Measurements from ENCODE around the gene PKMYT1.

The PKMYT1 gene

DNA sequence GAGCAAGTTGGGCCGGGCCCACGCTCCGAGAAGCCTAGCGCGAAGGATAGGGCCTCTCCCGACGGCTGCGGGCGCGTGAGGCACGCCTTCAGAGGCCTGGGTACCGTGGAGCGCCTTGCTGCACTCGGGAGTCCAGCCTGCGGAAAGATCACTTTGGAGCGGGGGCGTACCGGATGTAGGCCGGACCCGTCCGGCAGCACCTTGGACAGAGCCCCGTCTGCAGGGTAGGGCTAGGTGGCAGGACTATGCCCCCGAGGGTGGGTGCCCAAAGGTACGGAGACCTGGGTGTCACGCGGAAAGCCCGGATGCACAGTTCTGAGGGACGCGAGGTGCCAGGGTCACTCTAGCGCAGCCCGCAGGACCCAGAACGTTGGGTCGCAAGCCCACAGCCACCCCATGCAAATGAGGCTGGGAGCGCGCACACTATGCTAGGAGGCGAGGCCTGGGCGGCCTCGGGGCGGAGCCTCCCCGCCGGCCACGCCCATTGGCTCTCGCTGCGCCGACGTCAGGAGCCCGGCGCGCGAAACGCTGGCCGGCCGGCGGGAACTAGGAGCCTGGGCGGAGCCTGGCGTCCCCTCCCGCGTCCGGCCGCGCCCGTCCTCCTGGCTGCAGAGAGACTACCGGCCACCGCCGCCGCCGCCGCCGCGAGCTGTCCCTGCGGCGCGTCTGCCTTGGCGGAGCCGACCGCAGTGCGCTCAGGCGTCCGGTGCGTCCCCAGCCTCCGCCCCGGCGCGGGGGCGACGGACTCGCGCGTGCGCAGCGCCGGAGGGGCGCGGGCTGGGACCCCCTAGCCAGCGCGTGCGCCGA, 11.3 kb downstream of the PKMYT1 start, which contains the start of gene PAQR4:
Gene PAQR4, plus strand, starts transcription at position 611 of the 807 bp plus-strand sequence. CDS start 327 bp downstream, outside the sequence.
- Histone ChIP-seq H3K36me3 (ENCODE audit: insufficient read depth, low read length) (no peaks in the 10 kb centered on the region), H3K9me3 (replicated peaks; ENCODE audit: low read length) (no peaks in the 10 kb centered on the region), H3K4me1 (ENCODE audit: control insufficient read depth, insufficient read depth, low read length) (peaks cover 29% of the 10 kb centered on the region), H3K4me2 (ENCODE audit: low read length) (peak within 1 kb of the TSS; percentile 97), H3K4me3 (ENCODE audit: low read length) (peak within 1 kb of the TSS; percentile 81), H3K9ac (ENCODE audit: low read depth, low read length) (peak within 1 kb of the TSS; percentile 84), H3K27me3 (ENCODE audit: control insufficient read depth, insufficient read depth, low read length) (peaks cover 26% of the 10 kb centered on the region)

- H3K4me1 ChIP-seq (ENCODE audit: control insufficient read depth, insufficient read depth, low read length), result peaks cover 35% of the 10 kb centered on the region
- H3K4me3 ChIP-seq (ENCODE audit: low read length), result peak overlapping the region; percentile 81
- H3K9ac ChIP-seq (ENCODE audit: low read depth, low read length), result no peak overlapping the region
- no peaks in the 10 kb centered on the region for H3K36me3 ChIP-seq (ENCODE audit: insufficient read depth, low read length)
- no peaks in the 10 kb centered on the region for H3K9me3 ChIP-seq (replicated peaks; ENCODE audit: low read length)
- H3K4me2 ChIP-seq (ENCODE audit: low read length), result peak overlapping the region; percentile 97
- peaks cover 31% of the 10 kb centered on the region for H3K27me3 ChIP-seq (ENCODE audit: control insufficient read depth, insufficient read depth, low read length)
These were observed 11.9 kb downstream of the PKMYT1 start for GRCh38 chr16:2968368-2968737.

DNA sequence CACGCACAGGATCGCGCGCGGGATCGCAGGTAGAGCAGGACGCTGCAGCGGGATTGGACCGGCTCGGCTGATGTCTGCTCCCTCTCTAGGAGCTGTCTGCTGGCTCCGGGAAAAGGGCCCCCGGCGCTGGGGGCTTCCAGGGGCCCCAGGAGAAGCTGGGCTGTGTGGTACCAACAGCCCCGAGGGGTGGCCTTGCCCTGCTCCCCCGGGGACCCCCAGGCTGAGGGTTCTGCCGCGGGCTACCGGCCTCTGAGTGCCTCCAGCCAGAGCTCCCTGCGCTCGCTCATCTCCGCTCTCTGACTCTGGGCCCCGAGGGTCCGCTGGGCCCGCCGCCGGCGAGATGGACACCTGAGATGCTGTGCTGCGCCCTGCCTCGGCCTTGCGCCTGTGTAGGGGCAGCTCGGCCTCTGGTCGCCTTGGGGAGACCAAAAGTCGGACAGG, 12.5 kb downstream of the PKMYT1 start:
- no peak overlapping the region for H3K9ac ChIP-seq (ENCODE audit: low read depth, low read length)
- H3K4me1 ChIP-seq (ENCODE audit: control insufficient read depth, insufficient read depth, low read length), result peaks cover 35% of the 10 kb centered on the region
- no peak overlapping the region for H3K4me3 ChIP-seq (ENCODE audit: low read length)
- no peaks in the 10 kb centered on the region for H3K36me3 ChIP-seq (ENCODE audit: insufficient read depth, low read length)
- no peaks in the 10 kb centered on the region for H3K9me3 ChIP-seq (replicated peaks; ENCODE audit: low read length)
- H3K27me3 ChIP-seq (ENCODE audit: control insufficient read depth, insufficient read depth, low read length), result peaks cover 34% of the 10 kb centered on the region
- H3K4me2 ChIP-seq (ENCODE audit: low read length), result no peak overlapping the region

GRCh38 chr16:2967211-2967631, 13.0 kb downstream of the PKMYT1 start:
- Histone ChIP-seq H3K4me1 (ENCODE audit: control insufficient read depth, insufficient read depth, low read length) (peaks cover 35% of the 10 kb centered on the region), H3K4me2 (ENCODE audit: low read length) (peak overlapping the region; percentile 44), H3K36me3 (ENCODE audit: insufficient read depth, low read length) (no peaks in the 10 kb centered on the region), H3K27me3 (ENCODE audit: control insufficient read depth, insufficient read depth, low read length) (peaks cover 39% of the 10 kb centered on the region), H3K4me3 (ENCODE audit: low read length) (no peak overlapping the region), H3K9me3 (replicated peaks; ENCODE audit: low read length) (no peaks in the 10 kb centered on the region), H3K9ac (ENCODE audit: low read depth, low read length) (no peak overlapping the region)

- no peaks in the 10 kb centered on the region for H3K9me3 ChIP-seq (replicated peaks; ENCODE audit: low read length)
- H3K27me3 ChIP-seq (ENCODE audit: control insufficient read depth, insufficient read depth, low read length), result peaks cover 43% of the 10 kb centered on the region
- H3K36me3 ChIP-seq (ENCODE audit: insufficient read depth, low read length), result no peaks in the 10 kb centered on the region
- peak overlapping the region; percentile 44 for H3K4me2 ChIP-seq (ENCODE audit: low read length)
- H3K4me3 ChIP-seq (ENCODE audit: low read length), result no peak overlapping the region
- H3K4me1 ChIP-seq (ENCODE audit: control insufficient read depth, insufficient read depth, low read length), result peaks cover 35% of the 10 kb centered on the region
- no peak overlapping the region for H3K9ac ChIP-seq (ENCODE audit: low read depth, low read length)
These were observed 13.4 kb downstream of the PKMYT1 start for GRCh38 chr16:2966808-2967191.

- H3K4me2 ChIP-seq (ENCODE audit: low read length), result no peak overlapping the region
- H3K36me3 ChIP-seq (ENCODE audit: insufficient read depth, low read length), result no peaks in the 10 kb centered on the region
- no peaks in the 10 kb centered on the region for H3K9me3 ChIP-seq (replicated peaks; ENCODE audit: low read length)
- H3K27me3 ChIP-seq (ENCODE audit: control insufficient read depth, insufficient read depth, low read length), result peaks cover 43% of the 10 kb centered on the region
- no peak overlapping the region for H3K9ac ChIP-seq (ENCODE audit: low read depth, low read length)
- no peak overlapping the region for H3K4me3 ChIP-seq (ENCODE audit: low read length)
- peaks cover 35% of the 10 kb centered on the region for H3K4me1 ChIP-seq (ENCODE audit: control insufficient read depth, insufficient read depth, low read length)
These were observed 14.0 kb downstream of the PKMYT1 start for GRCh38 chr16:2966043-2966807.

- Histone ChIP-seq H3K9ac (ENCODE audit: low read depth, low read length) (no peak overlapping the region), H3K9me3 (replicated peaks; ENCODE audit: low read length) (no peaks in the 10 kb centered on the region), H3K27me3 (ENCODE audit: control insufficient read depth, insufficient read depth, low read length) (peaks cover 43% of the 10 kb centered on the region), H3K4me3 (ENCODE audit: low read length) (peak overlapping the region; percentile 58), H3K36me3 (ENCODE audit: insufficient read depth, low read length) (no peaks in the 10 kb centered on the region), H3K4me1 (ENCODE audit: control insufficient read depth, insufficient read depth, low read length) (peaks cover 20% of the 10 kb centered on the region), H3K4me2 (ENCODE audit: low read length) (peak overlapping the region; percentile 80)
These were observed 15.5 kb downstream of the PKMYT1 start for GRCh38 chr16:2964475-2965336.

DNA sequence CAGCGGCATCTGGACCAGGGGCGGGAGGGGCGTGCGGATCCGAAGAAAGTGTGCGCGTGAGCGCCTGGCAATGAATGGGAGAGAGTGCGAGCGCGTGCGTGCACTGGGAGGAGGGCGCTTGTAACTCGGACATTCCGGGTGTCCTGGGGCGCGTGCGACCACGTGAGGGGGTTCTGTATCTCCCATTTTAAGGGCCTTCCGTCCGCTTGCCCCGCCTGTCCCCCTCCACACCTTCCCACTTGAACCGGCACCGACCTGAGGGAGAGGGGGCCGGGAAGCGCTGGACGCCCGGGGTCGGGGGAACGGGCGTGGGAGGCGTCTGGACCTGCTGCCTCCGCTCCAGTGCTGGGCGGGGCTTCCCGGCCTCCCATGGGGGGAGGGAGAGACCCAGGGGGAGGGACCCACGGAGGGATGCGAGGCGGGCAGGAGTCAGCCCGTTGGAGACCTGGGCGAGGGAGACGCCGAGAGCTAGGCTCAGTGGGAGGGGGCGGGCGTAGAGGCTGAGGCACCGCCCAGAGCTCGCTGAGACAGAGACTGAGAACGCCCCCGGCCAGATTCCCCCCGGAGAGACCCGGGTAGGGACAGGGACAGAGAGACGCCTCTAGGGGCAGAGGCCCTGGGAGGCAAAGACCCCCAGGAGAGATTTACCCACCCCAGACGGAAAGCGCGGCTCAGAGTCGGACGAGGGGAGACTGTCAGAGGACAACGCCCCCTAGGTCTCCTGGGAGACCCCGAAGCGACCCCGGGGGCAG, 16.3 kb downstream of the PKMYT1 start, which contains the start of gene KREMEN2:
Gene KREMEN2, plus strand, starts transcription at position 553 of the 752 bp plus-strand sequence. CDS start 246 bp downstream, outside the sequence.
- Histone ChIP-seq H3K4me3 (ENCODE audit: low read length) (peak within 1 kb of the TSS; percentile 58), H3K4me2 (ENCODE audit: low read length) (peak within 1 kb of the TSS; percentile 80), H3K4me1 (ENCODE audit: control insufficient read depth, insufficient read depth, low read length) (peaks cover 19% of the 10 kb centered on the region), H3K27me3 (ENCODE audit: control insufficient read depth, insufficient read depth, low read length) (peaks cover 48% of the 10 kb centered on the region), H3K9ac (ENCODE audit: low read depth, low read length) (no peak within 1 kb of the TSS), H3K9me3 (replicated peaks; ENCODE audit: low read length) (no peaks in the 10 kb centered on the region), H3K36me3 (ENCODE audit: insufficient read depth, low read length) (no peaks in the 10 kb centered on the region)

- no peaks in the 10 kb centered on the region for H3K9me3 ChIP-seq (replicated peaks; ENCODE audit: low read length)
- peaks cover 15% of the 10 kb centered on the region for H3K4me1 ChIP-seq (ENCODE audit: control insufficient read depth, insufficient read depth, low read length)
- H3K36me3 ChIP-seq (ENCODE audit: insufficient read depth, low read length), result no peaks in the 10 kb centered on the region
- peak overlapping the region; percentile 58 for H3K4me3 ChIP-seq (ENCODE audit: low read length)
- peaks cover 48% of the 10 kb centered on the region for H3K27me3 ChIP-seq (ENCODE audit: control insufficient read depth, insufficient read depth, low read length)
- peak overlapping the region; percentile 80 for H3K4me2 ChIP-seq (ENCODE audit: low read length)
- H3K9ac ChIP-seq (ENCODE audit: low read depth, low read length), result no peak overlapping the region
These were observed 17.0 kb downstream of the PKMYT1 start for GRCh38 chr16:2963074-2963722.

DNA sequence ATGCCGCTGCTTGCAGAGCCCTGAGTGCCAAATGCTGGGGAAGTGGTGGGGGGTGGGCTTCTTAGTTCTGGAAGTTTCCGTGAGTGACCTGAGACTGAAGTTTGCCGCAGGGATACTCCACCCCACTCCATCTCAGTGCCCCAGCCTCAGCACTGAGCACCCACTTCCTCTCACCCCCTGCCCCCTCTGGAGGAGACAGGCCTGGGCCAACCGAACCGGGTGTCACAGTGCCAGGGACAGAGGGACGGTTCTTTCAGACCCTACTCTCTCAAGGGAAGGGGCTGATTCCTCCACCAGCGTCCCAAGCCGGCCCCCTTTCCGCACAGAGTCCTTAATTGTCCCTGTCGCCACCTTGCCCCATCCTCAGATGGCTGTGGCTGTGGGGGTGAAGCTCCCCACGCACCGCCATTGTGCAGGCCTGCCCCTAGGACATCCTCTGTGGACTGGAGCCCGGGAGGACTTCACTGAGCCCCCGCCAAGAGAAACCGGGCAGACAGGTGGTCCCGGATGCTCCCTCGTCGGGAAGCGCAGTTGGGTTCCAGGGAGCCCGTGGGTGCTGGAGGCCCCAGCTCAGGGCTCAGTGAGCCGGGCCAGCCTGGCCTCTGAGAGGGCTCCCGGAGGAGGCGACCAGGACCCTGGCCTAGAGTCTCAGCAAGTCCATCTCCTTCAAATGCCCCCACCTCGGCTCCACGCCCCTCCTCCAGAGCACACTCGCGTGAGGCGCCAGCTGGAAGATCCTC, 17.7 kb downstream of the PKMYT1 start:
- no peaks in the 10 kb centered on the region for H3K36me3 ChIP-seq (ENCODE audit: insufficient read depth, low read length)
- H3K27me3 ChIP-seq (ENCODE audit: control insufficient read depth, insufficient read depth, low read length), result peaks cover 42% of the 10 kb centered on the region
- H3K4me3 ChIP-seq (ENCODE audit: low read length), result no peak overlapping the region
- no peaks in the 10 kb centered on the region for H3K9me3 ChIP-seq (replicated peaks; ENCODE audit: low read length)
- H3K4me1 ChIP-seq (ENCODE audit: control insufficient read depth, insufficient read depth, low read length), result peaks cover 15% of the 10 kb centered on the region
- H3K4me2 ChIP-seq (ENCODE audit: low read length), result no peak overlapping the region
- no peak overlapping the region for H3K9ac ChIP-seq (ENCODE audit: low read depth, low read length)

Data from skeletal muscle satellite cell (primary cell).